Transverse colon (tissue), 4 donors: Measurements from ENCODE around the gene VKORC1.

Experiments used
- EP300 ChIP-seq: sonication (generic); formaldehyde crosslinking; IDR thresholded peaks from one replicate; pipeline ENCODE4 v1.6.1; 2017; ENCODE audit warnings: antibody characterized with exemption, low read depth
- POLR2A ChIP-seq: fragments of 450-650 bp; IDR thresholded peaks from one replicate; pipeline ENCODE4 v1.6.1; 2016; ENCODE audit warnings: antibody characterized with exemption, mild to moderate bottlenecking, moderate library complexity
- POLR2AphosphoS5 ChIP-seq, 3 donors: sonication (generic); formaldehyde crosslinking; IDR thresholded peaks; one replicate each; pipeline ENCODE4 v1.6.1; 2016; ENCODE audit warnings: antibody characterized with exemption in 3 of 3
- TF ChIP-seq, protein P1 (sequence below), 5 experiments: fragments of 200-600 bp in 3 of 5; fragments of 450-650 bp in 2 of 5; sonication (generic) in 3 of 5; IDR thresholded peaks; 1 replicate in 2 of 5; 2 replicates in 3 of 5; pipeline ENCODE4 v1.5.1; 2016 to 2017; ENCODE audit warnings: antibody characterized with exemption in 5 of 5, inconsistent platforms in 3 of 5, mild to moderate bottlenecking in 2 of 5, moderate library complexity in 1 of 5

DNA sequence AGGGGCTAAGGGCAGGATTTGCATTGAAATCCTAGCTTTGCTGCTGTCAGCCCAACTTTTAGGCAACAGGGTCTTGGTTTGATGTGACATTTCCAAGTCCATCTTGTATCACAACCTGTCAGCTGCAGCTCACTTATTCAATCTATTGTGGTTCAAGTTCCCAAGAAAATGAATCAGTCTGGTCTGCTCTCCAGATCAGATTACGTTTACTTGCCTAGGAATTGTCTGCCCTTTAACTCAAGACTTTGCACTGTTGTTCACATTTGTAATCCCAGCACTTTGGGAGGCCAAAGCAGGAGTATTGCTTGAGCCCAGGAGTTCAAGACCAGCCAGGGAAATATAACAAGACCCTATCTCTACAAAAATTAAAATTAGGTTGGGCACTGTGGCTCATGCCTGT, 51.2 kb downstream of the VKORC1 start:
- TF ChIP-seq POLR2A (no peak), POLR2AphosphoS5 (IDR thresholded peaks at IDR 0.05) (no peak), EP300 (no peak)
- TF ChIP-seq, protein P1, sequence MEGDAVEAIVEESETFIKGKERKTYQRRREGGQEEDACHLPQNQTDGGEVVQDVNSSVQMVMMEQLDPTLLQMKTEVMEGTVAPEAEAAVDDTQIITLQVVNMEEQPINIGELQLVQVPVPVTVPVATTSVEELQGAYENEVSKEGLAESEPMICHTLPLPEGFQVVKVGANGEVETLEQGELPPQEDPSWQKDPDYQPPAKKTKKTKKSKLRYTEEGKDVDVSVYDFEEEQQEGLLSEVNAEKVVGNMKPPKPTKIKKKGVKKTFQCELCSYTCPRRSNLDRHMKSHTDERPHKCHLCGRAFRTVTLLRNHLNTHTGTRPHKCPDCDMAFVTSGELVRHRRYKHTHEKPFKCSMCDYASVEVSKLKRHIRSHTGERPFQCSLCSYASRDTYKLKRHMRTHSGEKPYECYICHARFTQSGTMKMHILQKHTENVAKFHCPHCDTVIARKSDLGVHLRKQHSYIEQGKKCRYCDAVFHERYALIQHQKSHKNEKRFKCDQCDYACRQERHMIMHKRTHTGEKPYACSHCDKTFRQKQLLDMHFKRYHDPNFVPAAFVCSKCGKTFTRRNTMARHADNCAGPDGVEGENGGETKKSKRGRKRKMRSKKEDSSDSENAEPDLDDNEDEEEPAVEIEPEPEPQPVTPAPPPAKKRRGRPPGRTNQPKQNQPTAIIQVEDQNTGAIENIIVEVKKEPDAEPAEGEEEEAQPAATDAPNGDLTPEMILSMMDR (IDR thresholded peaks at IDR 0.05): no peak
